ENCODE results near the gene SLC12A7. TPM values are rescaled to one million over a fixed set of nuclear protein-coding genes. Genes with fewer than 3 reads are reported as not detected.
A peak's percentile ranks its signal among the peaks of the same experiment; 100 is the strongest.

Gene SLC12A7
- polyA plus RNA-seq, 1 donor (not counting 4 experiments of a cell fraction or from before 2014, with no cell fraction given) = 1.5 TPM

- Histone ChIP-seq H3K36me3 (ENCODE audit: control insufficient read depth in 2 of 2, extremely low read depth in 1 of 2, insufficient read depth in 2 of 2, low read length in 2 of 2) (no peaks in the 10 kb centered on the region), H3K4me1 (ENCODE audit: control insufficient read depth, extremely low read depth, insufficient read depth, low read length) (peaks cover 9% of the 10 kb centered on the region), H3K9me3 (ENCODE audit: control insufficient read depth, low read depth, low read length) (no peaks in the 10 kb centered on the region), H2AFZ (ENCODE audit: control insufficient read depth, low read length) (no peak within 1 kb of the TSS), H3K27me3 (ENCODE audit: control insufficient read depth, extremely low read depth, insufficient read depth, low read length) (peaks cover 93% of the 10 kb centered on the region), H3K9me1 (ENCODE audit: control insufficient read depth, extremely low read depth, insufficient read depth, low read length) (no peaks in the 10 kb centered on the region), H3K79me2 (ENCODE audit: control insufficient read depth, insufficient read depth, low read length) (no peaks in the 10 kb centered on the region), H4K20me1 (ENCODE audit: control insufficient read depth, extremely low read depth, insufficient read depth, low read length) (peaks cover 8% of the 10 kb centered on the region), H3K4me3 (ENCODE audit: control insufficient read depth in 2 of 3, extremely low read depth in 1 of 3, insufficient read depth in 2 of 3, low read depth in 1 of 3, low read length in 3 of 3) (no peak within 1 kb of the TSS), H3K4me2 (ENCODE audit: control insufficient read depth, extremely low read depth, insufficient read depth, low read depth, low read length) (no peak within 1 kb of the TSS), H3K27ac (ENCODE audit: control insufficient read depth, insufficient read depth, low read length) (no peak within 1 kb of the TSS), H3K9ac (ENCODE audit: control insufficient read depth, extremely low read depth, insufficient read depth, low read length) (no peak within 1 kb of the TSS)
- dilution Hi-C loops (cut with MboI; ENCODE audit: extremely low pct_ligation_motif_present, low sequenced_read_pairs) = no loop called here
- FAIRE-seq (no peak), DNase-seq (ENCODE audit: low read depth, low spot score) (no peak)
- TF ChIP-seq, protein P1, sequence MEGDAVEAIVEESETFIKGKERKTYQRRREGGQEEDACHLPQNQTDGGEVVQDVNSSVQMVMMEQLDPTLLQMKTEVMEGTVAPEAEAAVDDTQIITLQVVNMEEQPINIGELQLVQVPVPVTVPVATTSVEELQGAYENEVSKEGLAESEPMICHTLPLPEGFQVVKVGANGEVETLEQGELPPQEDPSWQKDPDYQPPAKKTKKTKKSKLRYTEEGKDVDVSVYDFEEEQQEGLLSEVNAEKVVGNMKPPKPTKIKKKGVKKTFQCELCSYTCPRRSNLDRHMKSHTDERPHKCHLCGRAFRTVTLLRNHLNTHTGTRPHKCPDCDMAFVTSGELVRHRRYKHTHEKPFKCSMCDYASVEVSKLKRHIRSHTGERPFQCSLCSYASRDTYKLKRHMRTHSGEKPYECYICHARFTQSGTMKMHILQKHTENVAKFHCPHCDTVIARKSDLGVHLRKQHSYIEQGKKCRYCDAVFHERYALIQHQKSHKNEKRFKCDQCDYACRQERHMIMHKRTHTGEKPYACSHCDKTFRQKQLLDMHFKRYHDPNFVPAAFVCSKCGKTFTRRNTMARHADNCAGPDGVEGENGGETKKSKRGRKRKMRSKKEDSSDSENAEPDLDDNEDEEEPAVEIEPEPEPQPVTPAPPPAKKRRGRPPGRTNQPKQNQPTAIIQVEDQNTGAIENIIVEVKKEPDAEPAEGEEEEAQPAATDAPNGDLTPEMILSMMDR (optimal IDR thresholded peaks at IDR 0.05 in 1 of 3, IDR thresholded peaks at IDR 0.05 in 1 of 3, conservative IDR thresholded peaks at IDR 0.05 in 1 of 3; ENCODE audit: extremely low read depth in 1 of 3, insufficient read depth in 2 of 3, low read length in 3 of 3) = peak in 1 of 3 experiments; percentile 59
- no peak for TF ChIP-seq EZH2 (IDR thresholded peaks at IDR 0.05; ENCODE audit: low read length)
Observed at GRCh38 chr5:1008451-1009358, 103.2 kb downstream of the SLC12A7 start, which contains the start of gene NKD2. Gene NKD2 (plus strand): TSS chr5:1008802. CDS start chr5:1009058, 256 bp downstream.

DNA sequence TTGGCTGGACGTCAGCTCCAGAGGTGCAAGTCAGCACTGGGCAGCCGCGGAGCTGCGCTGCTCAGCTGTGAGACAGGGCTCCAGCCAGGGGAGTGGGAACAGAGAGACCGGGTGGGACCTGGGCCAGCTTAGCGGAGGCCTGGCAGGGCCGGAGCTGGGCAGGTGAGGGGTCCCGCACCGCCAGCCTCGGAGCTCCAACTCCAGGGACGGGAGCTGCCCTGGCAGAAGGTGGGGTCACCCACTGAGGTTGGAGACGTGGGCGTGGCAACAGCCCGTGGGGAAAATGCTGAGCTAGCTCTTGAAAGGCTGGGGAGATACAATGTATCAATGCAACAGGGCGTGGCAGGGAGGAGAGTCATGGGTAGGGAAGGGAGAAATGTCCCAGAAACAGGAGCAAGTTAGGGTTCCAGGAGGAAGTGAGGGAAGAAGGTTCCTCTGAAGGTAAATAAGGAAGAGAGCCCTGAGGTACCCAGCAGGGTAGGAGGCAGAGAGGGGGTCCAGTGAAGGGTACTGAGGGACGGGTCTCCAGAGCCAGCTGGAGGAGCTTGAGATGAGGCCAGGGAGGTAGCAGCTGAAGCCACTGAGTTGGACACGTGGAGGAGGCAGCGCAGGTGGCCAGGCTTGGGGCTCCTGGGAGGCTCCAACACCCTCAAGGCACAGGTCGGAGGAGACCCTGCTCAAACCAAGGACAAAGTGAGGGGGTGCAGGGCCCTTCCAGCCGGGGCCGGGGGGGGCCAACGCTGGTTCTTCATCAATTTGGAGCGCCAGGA lies 104.0 kb downstream of the SLC12A7 start:
- no peak for FAIRE-seq
- TF ChIP-seq EZH2 (IDR thresholded peaks at IDR 0.05; ENCODE audit: low read length) = peak; percentile 55
- TF ChIP-seq, protein P1 (optimal IDR thresholded peaks at IDR 0.05 in 1 of 3, IDR thresholded peaks at IDR 0.05 in 1 of 3, conservative IDR thresholded peaks at IDR 0.05 in 1 of 3; ENCODE audit: extremely low read depth in 1 of 3, insufficient read depth in 2 of 3, low read length in 3 of 3) = no peak
- peaks cover 89% of the 10 kb centered on the region for H3K27me3 ChIP-seq (ENCODE audit: control insufficient read depth, extremely low read depth, insufficient read depth, low read length)
- H3K4me1 ChIP-seq (ENCODE audit: control insufficient read depth, extremely low read depth, insufficient read depth, low read length) = peaks cover 15% of the 10 kb centered on the region
- H4K20me1 ChIP-seq (ENCODE audit: control insufficient read depth, extremely low read depth, insufficient read depth, low read length) = peaks cover 8% of the 10 kb centered on the region
- H3K9me3 ChIP-seq (ENCODE audit: control insufficient read depth, low read depth, low read length) = no peaks in the 10 kb centered on the region
- dilution Hi-C loops (cut with MboI; ENCODE audit: extremely low pct_ligation_motif_present, low sequenced_read_pairs) = no loop called here
- DNase-seq (ENCODE audit: low read depth, low spot score) = no peak
- H3K27ac ChIP-seq (ENCODE audit: control insufficient read depth, insufficient read depth, low read length) = no peak overlapping the region
- H3K4me3 ChIP-seq (ENCODE audit: control insufficient read depth in 2 of 3, extremely low read depth in 1 of 3, insufficient read depth in 2 of 3, low read depth in 1 of 3, low read length in 3 of 3) = no peak overlapping the region
- no peak overlapping the region for H3K9ac ChIP-seq (ENCODE audit: control insufficient read depth, extremely low read depth, insufficient read depth, low read length)
- no peak overlapping the region for H2AFZ ChIP-seq (ENCODE audit: control insufficient read depth, low read length)
- no peaks in the 10 kb centered on the region for H3K79me2 ChIP-seq (ENCODE audit: control insufficient read depth, insufficient read depth, low read length)
- no peaks in the 10 kb centered on the region for H3K9me1 ChIP-seq (ENCODE audit: control insufficient read depth, extremely low read depth, insufficient read depth, low read length)
- no peak overlapping the region for H3K4me2 ChIP-seq (ENCODE audit: control insufficient read depth, extremely low read depth, insufficient read depth, low read depth, low read length)
- H3K36me3 ChIP-seq (ENCODE audit: control insufficient read depth in 2 of 2, extremely low read depth in 1 of 2, insufficient read depth in 2 of 2, low read length in 2 of 2) = no peaks in the 10 kb centered on the region

Data from keratinocyte (primary cell).